Measurements from ENCODE around the gene FIG4. TPM values are rescaled to one million over a fixed set of nuclear protein-coding genes. Genes with fewer than 3 reads are reported as not detected.

Gene FIG4
- polyA plus RNA-seq, 1 of the 3 experiments (the other 2 are of a cell fraction): 6.8 TPM

- H4K20me1 ChIP-seq (ENCODE audit: insufficient read depth): no peaks in the 10 kb centered on the region
- no peak overlapping the region for H2AFZ ChIP-seq (ENCODE audit: low read depth)
- H3K9me3 ChIP-seq: no peaks in the 10 kb centered on the region
- WGBS (ENCODE audit: low lambda C conversion rate): 88% methylated on average over 3 of the region's 3 CpGs
- TF ChIP-seq, protein P1, sequence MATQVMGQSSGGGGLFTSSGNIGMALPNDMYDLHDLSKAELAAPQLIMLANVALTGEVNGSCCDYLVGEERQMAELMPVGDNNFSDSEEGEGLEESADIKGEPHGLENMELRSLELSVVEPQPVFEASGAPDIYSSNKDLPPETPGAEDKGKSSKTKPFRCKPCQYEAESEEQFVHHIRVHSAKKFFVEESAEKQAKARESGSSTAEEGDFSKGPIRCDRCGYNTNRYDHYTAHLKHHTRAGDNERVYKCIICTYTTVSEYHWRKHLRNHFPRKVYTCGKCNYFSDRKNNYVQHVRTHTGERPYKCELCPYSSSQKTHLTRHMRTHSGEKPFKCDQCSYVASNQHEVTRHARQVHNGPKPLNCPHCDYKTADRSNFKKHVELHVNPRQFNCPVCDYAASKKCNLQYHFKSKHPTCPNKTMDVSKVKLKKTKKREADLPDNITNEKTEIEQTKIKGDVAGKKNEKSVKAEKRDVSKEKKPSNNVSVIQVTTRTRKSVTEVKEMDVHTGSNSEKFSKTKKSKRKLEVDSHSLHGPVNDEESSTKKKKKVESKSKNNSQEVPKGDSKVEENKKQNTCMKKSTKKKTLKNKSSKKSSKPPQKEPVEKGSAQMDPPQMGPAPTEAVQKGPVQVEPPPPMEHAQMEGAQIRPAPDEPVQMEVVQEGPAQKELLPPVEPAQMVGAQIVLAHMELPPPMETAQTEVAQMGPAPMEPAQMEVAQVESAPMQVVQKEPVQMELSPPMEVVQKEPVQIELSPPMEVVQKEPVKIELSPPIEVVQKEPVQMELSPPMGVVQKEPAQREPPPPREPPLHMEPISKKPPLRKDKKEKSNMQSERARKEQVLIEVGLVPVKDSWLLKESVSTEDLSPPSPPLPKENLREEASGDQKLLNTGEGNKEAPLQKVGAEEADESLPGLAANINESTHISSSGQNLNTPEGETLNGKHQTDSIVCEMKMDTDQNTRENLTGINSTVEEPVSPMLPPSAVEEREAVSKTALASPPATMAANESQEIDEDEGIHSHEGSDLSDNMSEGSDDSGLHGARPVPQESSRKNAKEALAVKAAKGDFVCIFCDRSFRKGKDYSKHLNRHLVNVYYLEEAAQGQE (IDR thresholded peaks at IDR 0.05; ENCODE audit: low read depth, low read length): no peak
- TF ChIP-seq, protein P2, sequence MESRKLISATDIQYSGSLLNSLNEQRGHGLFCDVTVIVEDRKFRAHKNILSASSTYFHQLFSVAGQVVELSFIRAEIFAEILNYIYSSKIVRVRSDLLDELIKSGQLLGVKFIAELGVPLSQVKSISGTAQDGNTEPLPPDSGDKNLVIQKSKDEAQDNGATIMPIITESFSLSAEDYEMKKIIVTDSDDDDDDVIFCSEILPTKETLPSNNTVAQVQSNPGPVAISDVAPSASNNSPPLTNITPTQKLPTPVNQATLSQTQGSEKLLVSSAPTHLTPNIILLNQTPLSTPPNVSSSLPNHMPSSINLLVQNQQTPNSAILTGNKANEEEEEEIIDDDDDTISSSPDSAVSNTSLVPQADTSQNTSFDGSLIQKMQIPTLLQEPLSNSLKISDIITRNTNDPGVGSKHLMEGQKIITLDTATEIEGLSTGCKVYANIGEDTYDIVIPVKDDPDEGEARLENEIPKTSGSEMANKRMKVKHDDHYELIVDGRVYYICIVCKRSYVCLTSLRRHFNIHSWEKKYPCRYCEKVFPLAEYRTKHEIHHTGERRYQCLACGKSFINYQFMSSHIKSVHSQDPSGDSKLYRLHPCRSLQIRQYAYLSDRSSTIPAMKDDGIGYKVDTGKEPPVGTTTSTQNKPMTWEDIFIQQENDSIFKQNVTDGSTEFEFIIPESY (IDR thresholded peaks at IDR 0.05; ENCODE audit: borderline replicate concordance, low read depth): no peak
- TF ChIP-seq ELF1 (IDR thresholded peaks at IDR 0.05): no peak
- TF ChIP-seq MXI1 (IDR thresholded peaks at IDR 0.05; ENCODE audit: low read depth, low read length): no peak
- TF ChIP-seq, protein P3, sequence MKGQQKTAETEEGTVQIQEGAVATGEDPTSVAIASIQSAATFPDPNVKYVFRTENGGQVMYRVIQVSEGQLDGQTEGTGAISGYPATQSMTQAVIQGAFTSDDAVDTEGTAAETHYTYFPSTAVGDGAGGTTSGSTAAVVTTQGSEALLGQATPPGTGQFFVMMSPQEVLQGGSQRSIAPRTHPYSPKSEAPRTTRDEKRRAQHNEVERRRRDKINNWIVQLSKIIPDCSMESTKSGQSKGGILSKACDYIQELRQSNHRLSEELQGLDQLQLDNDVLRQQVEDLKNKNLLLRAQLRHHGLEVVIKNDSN (IDR thresholded peaks at IDR 0.05; ENCODE audit: borderline replicate concordance, low read depth): no peak
- no peak for TF ChIP-seq RAD21 (IDR thresholded peaks at IDR 0.05; ENCODE audit: low read length)
- TF ChIP-seq FOXJ3 (CRISPR knock-in tag; IDR thresholded peaks at IDR 0.05): no peak
- TF ChIP-seq GABPA (IDR thresholded peaks at IDR 0.05; ENCODE audit: low read depth): no peak
- ChIA-PET CTCF (interaction anchor here (0.6 to 1.7 kb wide), 3 partner anchors 15 to 447 kb away, joined by 3 to 7 read pairs (median 3); no protein-coding TSS in a partner anchor), POLR2A (no interaction called here)
- H3K79me2 ChIP-seq (ENCODE audit: insufficient read depth): no peaks in the 10 kb centered on the region
- H3K36me3 ChIP-seq (replicated peaks in 1 of 2; ENCODE audit: control insufficient read depth in 1 of 2, insufficient read depth in 2 of 2, low read length in 1 of 2): peaks cover 0 to 4% of the 10 kb centered on the region in 2 experiments
- no peaks in the 10 kb centered on the region for H3K27me3 ChIP-seq (ENCODE audit: insufficient read depth)
- H3K9me2 ChIP-seq: no peaks in the 10 kb centered on the region
- peaks cover under 1% of the 10 kb centered on the region for H3F3A ChIP-seq (replicated peaks; ENCODE audit: insufficient read depth)
- H3K4me2 ChIP-seq: no peak overlapping the region
- H3K4me3 ChIP-seq (ENCODE audit: low read depth in 2 of 2, low read length in 1 of 2): no peak overlapping the region
- peaks cover 0 to 6% of the 10 kb centered on the region in 2 experiments for H3K4me1 ChIP-seq (ENCODE audit: control insufficient read depth in 1 of 2, insufficient read depth in 2 of 2, low read depth in 1 of 2, low read length in 1 of 2)
- DNase-seq: no peak
- H3K27ac ChIP-seq (ENCODE audit: low read depth in 2 of 2, low read length in 1 of 2): no peak overlapping the region
- H3K9ac ChIP-seq: no peak overlapping the region
Observed at GRCh38 chr6:109799664-109800063, 108.6 kb downstream of the FIG4 start.

DNA sequence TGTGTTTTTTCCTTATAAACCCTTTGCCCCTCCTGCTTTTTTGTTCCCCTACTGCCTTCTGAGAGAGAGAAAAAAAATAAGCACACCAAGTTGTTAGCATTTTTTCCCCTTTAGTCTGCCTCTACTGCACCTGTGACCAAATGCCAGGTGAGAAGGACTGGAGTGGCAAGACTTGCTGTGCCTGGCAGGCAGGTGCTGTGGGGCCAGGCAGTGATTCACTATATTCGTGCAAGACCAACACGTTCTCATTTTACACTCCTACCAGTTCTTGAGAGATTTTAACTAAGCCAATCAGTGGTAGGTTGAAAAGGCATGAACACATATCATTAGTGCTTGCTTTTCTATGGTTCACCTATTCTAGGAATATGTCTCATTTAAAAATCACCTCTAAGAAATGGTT lies 109.7 kb downstream of the FIG4 start:
- CTCF ChIA-PET: no interaction called here
- WGBS (ENCODE audit: low lambda C conversion rate): 85% methylated on average over 2 of the region's 2 CpGs
- POLR2A ChIA-PET: no interaction called here
- no peak for TF ChIP-seq JUND (IDR thresholded peaks at IDR 0.05)
- no peak for TF ChIP-seq YY1 (IDR thresholded peaks at IDR 0.05; ENCODE audit: low read depth)
- TF ChIP-seq NRF1 (IDR thresholded peaks at IDR 0.05; ENCODE audit: low read depth, low read length): no peak
- TF ChIP-seq, protein P1 (IDR thresholded peaks at IDR 0.05; ENCODE audit: low read depth, low read length): no peak
- no peak for TF ChIP-seq POLR2AphosphoS5 (IDR thresholded peaks at IDR 0.05; ENCODE audit: low read depth, low read length)
- TF ChIP-seq FOSL2 (IDR thresholded peaks at IDR 0.05; ENCODE audit: borderline replicate concordance, low read depth): no peak
- TF ChIP-seq RFX5 (IDR thresholded peaks at IDR 0.05; ENCODE audit: low read length): no peak
- TF ChIP-seq MEF2A (IDR thresholded peaks at IDR 0.05; ENCODE audit: borderline replicate concordance, low read depth): no peak
- no peak for TF ChIP-seq ELF1 (IDR thresholded peaks at IDR 0.05)
- no peak for TF ChIP-seq CHD2 (IDR thresholded peaks at IDR 0.05; ENCODE audit: low read length, partially characterized antibody)
- TF ChIP-seq, protein P4, sequence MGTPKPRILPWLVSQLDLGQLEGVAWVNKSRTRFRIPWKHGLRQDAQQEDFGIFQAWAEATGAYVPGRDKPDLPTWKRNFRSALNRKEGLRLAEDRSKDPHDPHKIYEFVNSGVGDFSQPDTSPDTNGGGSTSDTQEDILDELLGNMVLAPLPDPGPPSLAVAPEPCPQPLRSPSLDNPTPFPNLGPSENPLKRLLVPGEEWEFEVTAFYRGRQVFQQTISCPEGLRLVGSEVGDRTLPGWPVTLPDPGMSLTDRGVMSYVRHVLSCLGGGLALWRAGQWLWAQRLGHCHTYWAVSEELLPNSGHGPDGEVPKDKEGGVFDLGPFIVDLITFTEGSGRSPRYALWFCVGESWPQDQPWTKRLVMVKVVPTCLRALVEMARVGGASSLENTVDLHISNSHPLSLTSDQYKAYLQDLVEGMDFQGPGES (IDR thresholded peaks at IDR 0.05; ENCODE audit: low read depth, low read length): no peak
- no peak for TF ChIP-seq NFIC (IDR thresholded peaks at IDR 0.05; ENCODE audit: borderline replicate concordance)

More for the DNA sequence above, 109.7 kb downstream of the FIG4 start:
- peaks cover 0 to 4% of the 10 kb centered on the region in 2 experiments for H3K36me3 ChIP-seq (replicated peaks in 1 of 2; ENCODE audit: control insufficient read depth in 1 of 2, insufficient read depth in 2 of 2, low read length in 1 of 2)
- DNase-seq: no peak
- no peak overlapping the region for H3K27ac ChIP-seq (ENCODE audit: low read depth in 2 of 2, low read length in 1 of 2)
- no peaks in the 10 kb centered on the region for H3K9me2 ChIP-seq
- H3K79me2 ChIP-seq (ENCODE audit: insufficient read depth): no peaks in the 10 kb centered on the region
- H3K4me1 ChIP-seq (ENCODE audit: control insufficient read depth in 1 of 2, insufficient read depth in 2 of 2, low read depth in 1 of 2, low read length in 1 of 2): peaks cover 0 to 4% of the 10 kb centered on the region in 2 experiments; a peak in 2 of 4 replicates
- no peaks in the 10 kb centered on the region for H3F3A ChIP-seq (replicated peaks; ENCODE audit: insufficient read depth)
- no peaks in the 10 kb centered on the region for H4K20me1 ChIP-seq (ENCODE audit: insufficient read depth)
- H3K9me3 ChIP-seq: no peaks in the 10 kb centered on the region
- no peaks in the 10 kb centered on the region for H3K27me3 ChIP-seq (ENCODE audit: insufficient read depth)
- no peak overlapping the region for H3K9ac ChIP-seq
- no peak overlapping the region for H3K4me3 ChIP-seq (ENCODE audit: low read depth in 2 of 2, low read length in 1 of 2)
- H2AFZ ChIP-seq (ENCODE audit: low read depth): no peak overlapping the region
- no peak overlapping the region for H3K4me2 ChIP-seq
